ENCODE data around the gene NOXO1.

Gene NOXO1

GRCh38 chr16:1929105-1929504, 52.2 kb downstream of the NOXO1 start:
- DNase-seq, result peak; percentile 61
- TF ChIP-seq CTCF (IDR thresholded peaks at IDR 0.05; ENCODE audit: low read depth, low read length), result no peak
- Histone ChIP-seq H3K36me3 (no peaks in the 10 kb centered on the region), H3K9me3 (no peaks in the 10 kb centered on the region), H3K4me1 (no peaks in the 10 kb centered on the region), H3K4me3 (ENCODE audit: low read depth, low read length) (peak overlapping the region; percentile 61), H3K27me3 (no peaks in the 10 kb centered on the region)
